ENCODE data around the gene PTPN20.
A peak's percentile ranks its signal among the peaks of the same experiment; 100 is the strongest.
"Not testable (repeated sequence)": the region's sequence is repeated elsewhere in the genome, so short reads cannot be mapped to it uniquely, and the experiment has no call there.

PTPN20 gene

DNA sequence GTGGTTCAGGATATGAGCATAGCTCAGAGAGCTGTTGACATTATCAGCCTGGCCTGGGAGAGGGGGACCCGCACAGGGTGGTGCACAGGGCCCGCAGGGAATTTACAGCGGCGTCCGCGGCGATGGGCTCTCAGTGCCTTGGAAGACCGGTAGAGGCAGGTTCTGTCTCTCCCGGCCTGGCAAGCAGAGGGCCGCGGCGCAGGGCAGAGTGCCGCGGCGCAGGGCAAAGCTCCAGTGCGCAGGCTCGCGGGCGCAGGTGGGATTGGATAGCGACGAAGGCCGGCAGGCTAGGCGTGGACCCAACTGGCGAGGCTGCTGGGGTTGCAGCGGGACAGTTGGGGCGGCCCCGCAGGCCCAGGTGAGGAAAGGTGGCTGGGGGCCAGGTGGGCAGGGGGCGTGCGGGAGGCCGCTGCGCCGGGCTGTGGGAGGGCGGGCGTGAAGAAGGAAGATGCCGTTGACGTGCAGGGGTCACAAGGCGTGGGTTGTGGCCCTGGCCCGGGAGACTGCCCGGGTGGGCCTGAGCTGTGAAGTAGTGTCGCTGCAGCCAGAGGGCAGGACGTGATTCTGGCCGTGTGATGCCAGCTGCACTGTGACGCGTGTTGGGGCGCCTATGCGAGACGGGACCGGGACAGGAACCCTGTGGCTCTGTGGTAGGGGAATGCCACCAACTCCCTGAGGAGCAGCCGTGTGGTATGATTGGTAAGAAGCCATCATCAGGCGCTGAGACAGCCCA lies at the start of gene PTPN20:
PTPN20 (plus strand) TSS at position 285 of the 733 bp plus-strand sequence. CDS start 21,072 bp downstream, outside the sequence.
- not testable (repeated sequence) for DNase-seq

DNA sequence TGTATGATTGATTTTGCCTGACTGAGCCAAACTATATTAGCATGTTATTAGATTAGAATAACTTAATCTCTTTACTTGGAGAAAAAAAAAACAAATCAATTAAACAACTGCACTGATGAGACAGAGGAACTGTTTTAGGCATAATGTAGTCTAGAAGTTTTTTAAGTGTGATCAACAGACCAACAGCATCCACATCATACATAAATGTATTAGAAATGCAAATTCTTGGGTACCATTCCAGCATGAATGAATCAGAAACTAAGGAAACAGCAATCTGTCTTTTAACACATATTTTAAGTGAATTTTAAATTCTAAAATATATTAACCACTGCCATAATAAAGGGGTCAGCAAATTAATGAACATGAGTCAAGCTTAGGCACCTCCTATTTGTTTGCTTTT lies 41.5 kb upstream of the PTPN20 start:
- not testable (repeated sequence) for DNase-seq

DNA sequence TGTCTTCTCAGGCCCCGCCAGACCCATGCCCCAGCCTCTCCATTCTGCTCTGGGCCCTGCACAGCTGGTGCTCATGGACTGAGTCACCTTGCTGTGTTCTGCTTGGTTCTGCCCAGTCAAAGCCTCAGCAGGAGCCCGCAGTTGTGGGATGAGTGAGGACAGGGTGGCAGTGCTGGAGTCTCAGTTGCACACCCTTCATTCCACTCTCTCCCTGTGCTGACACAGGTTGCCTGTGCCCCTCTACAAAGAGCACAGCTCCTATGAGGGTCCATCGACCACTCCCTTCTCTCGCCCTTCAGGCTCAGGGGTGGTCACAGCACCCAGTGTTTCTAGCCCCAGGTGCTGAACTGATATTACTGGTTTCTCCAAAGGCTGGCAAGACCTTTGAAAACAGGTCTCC lies 39.6 kb upstream of the PTPN20 start:
- not testable (repeated sequence) for DNase-seq

DNA sequence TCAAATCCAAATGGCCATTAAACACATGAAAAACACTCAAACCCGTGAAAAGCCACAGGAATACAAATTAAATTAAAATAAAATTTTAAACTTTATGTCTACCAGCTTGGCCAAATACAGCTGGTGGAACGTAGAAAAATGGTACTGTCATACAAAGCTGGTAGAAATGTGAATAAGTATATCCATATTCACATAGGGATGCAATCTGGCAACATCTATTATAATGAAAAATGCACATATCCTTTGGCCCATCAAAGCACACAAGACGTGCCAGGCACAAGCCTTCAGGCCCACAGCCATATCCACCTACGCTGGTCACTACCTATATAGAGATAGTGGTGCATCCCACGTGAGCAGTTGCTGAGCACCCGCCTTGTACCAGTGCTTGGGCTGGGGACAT lies 35.9 kb upstream of the PTPN20 start:
- DNase-seq: not testable (repeated sequence)

GRCh38 chr10:46876773-46877172 lies 34.5 kb upstream of the PTPN20 start:
- DNase-seq: not testable (repeated sequence)

DNA sequence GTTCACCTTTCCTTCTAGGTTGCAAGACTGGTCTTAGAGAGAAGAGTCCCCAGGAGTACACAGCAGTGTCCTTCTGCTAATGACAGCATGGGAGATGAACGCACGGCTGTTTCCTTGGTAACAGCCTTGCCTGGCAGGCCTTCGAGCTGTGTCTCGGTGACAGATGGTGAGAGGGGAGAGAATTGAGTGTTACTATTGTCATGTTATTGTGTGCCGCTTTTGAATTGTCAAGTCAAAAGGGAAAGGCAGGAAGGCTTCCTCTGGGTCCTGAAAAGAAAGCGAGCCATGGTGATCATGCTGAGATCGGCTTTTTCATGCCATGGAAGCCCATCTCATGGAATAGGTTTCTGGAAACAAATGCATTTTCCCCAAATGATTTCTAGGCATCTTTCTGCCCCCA lies 32.5 kb upstream of the PTPN20 start:
- DNase-seq: peak; percentile 3

GRCh38 chr10:46890813-46891611 lies 20.2 kb upstream of the PTPN20 start:
- peak; percentile 30 for DNase-seq

GRCh38 chr10:46896762-46897692 lies 14.2 kb upstream of the PTPN20 start:
- not testable (repeated sequence) for DNase-seq

- not testable (repeated sequence) for DNase-seq
These were observed 10.0 kb upstream of the PTPN20 start for GRCh38 chr10:46901247-46901646.

- DNase-seq: not testable (repeated sequence)
These were observed 7.4 kb upstream of the PTPN20 start for GRCh38 chr10:46903874-46904273.

DNA sequence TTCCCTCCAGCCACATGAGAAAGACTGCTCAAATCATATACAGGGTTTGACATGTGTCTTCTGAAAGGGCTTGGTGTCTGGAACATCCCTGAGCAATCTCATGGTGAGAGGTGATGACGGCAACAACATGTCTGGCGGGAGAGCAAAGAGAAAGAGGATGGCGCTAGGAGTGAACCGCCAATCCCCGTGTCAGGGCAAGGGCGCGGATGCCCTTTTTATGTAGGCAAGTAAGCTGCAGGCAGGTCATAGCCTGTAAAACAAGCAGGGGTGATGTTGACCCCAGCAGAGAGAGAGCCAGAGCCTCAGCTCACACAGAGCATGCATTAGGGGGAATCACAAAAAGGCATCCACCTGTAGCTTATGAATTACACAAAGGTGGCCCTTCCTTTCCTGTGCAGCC lies 4.9 kb upstream of the PTPN20 start:
- DNase-seq: not testable (repeated sequence)

DNA sequence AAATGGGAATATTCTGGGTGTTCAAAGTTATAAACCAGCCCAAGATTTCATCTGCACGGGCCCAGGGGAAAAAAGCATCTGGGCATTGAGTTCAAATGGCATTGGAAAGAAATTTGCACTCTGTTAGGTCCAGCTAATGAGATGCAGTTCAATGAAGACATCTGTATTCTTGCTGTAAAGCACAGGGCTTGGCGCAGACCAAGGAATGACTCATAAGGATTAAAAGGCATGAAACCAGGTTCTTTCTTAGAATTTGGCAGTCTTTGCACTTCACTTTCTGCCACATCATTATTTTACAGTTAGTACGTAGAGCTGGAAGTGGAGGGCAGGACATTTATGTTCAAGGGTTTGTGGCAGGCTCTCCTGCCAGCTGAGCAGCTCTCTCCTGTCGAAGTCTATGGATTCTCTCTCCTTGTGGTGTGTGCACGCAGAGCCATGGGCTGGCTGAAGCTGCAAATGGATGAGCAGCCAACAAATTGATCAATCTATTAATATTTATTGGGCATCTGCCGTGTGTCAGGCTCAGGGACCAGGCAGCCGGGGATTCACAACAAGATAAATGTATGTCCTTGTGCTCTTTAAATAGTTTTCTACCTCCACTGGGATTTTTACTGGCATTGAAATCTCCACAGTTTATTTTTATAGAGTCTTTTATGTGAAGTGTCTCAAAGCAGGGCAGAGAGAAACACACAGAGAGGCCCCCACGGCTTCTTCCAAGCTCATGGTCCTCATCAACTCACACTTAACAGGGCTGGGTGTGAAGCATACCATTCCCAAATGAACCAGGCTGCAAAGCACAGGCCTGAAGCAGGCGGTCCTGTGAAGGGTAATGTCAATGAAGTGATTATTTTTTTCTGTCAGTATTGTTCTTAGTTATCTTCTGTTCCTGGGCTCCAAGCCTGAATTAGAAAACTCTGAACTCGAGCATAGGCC lies 3.8 kb upstream of the PTPN20 start:
- DNase-seq: not testable (repeated sequence)

- not testable (repeated sequence) for DNase-seq
These were observed 11.3 kb downstream of the PTPN20 start for GRCh38 chr10:46922498-46922897.

GRCh38 chr10:46925156-46925555 lies 13.9 kb downstream of the PTPN20 start:
- not testable (repeated sequence) for DNase-seq

GRCh38 chr10:46925853-46926252 lies 14.6 kb downstream of the PTPN20 start:
- DNase-seq: not testable (repeated sequence)

GRCh38 chr10:46928810-46929209 lies 17.6 kb downstream of the PTPN20 start:
- not testable (repeated sequence) for DNase-seq

- not testable (repeated sequence) for DNase-seq
These were observed 21.2 kb downstream of the PTPN20 start for GRCh38 chr10:46932383-46932782.

DNA sequence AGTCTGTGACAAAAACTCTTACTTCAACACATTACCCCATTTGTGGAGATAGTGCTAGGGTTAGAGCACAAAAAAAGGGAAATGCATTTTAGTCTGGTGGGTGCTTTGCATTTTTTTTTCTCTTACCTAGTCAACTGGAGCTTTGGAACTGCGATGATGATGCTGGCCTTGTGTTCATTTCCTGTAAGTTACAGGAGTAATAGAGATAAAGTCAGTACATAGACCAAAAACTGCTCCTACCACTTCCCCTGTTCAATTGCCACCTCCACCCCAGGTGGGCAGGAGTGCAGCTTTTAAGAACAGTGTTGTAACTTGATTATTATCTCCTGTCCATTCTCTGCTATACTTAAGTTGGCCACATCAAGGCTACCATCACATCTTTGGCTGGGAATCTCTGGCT lies 29.9 kb downstream of the PTPN20 start:
- not testable (repeated sequence) for DNase-seq

DNA sequence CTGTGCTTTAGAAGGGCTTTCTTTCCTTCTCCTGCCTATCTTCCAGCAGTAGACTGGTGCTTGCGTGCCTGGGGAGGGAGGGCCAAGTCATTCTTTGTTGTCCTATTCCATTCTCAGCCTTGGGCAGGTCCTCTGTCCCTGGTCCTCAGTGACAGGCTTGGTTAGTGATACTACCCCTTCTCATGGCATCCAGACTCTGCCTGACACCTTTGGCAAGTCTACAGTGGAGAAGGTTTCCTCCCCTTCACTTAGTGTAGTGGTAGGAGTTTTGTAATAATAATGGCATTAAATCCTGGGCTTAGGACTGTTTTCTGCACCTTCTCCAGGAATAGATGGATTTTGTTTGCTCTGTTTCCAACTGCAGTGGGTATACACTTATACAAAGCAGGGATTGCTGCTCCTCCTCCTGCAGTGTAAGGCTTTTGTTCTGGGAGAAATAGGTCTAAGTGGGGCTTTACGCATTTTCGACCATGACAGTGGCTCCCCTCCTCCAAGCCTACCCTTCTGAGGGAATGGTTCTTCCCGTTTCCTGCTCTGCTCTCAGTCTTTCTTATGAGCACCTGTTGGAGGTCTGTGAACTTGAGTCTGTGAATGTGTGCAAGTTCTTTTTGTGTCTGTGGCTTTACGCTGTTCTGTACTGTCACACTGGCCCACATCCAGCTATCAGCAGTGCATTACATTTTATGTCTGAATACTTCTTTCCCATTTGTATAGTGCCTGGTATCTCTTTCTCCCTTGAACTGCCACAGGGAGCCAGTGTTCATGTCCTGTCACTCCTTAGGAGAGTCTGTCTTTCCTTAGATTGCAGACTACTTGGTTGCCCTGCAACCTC lies 37.7 kb downstream of the PTPN20 start:
- DNase-seq: not testable (repeated sequence)

DNA sequence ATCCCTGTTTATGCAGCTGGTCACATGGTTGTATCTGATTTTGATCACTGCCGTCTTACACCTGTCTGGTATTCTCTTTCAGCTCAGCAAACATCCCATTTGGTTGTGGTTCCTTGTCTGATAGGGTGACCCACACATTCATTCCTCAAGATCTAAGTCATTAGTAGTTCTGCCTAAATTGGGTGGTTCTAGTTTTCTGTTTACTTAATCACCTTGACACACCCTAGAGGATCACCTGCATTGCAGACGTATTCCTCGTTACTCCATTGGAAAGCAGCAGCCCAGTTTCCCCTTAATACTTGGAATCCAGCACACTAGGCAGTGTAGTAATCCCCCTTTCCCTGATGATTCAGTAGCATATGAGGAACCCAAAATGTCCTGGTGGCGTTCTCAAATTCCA lies 41.3 kb downstream of the PTPN20 start:
- not testable (repeated sequence) for DNase-seq

- not testable (repeated sequence) for DNase-seq
These were observed 49.5 kb downstream of the PTPN20 start for GRCh38 chr10:46960742-46961141.

All from DMS 273 treated with DMSO at 0.1 percent for 48 hours (cell line).